Retinal pigment epithelial cell (primary cell): Measurements from ENCODE around the gene HLA-DQA2.

Source experiments
- DNase-seq: peaks from one replicate; pipeline ENCODE4 v3.0.0-alpha.2; 2010; ENCODE audit warnings: low read depth
- H3K4me3 ChIP-seq: 2 replicates; pipeline ENCODE4 v1.5.1; 2011; ENCODE audit warnings: mild to moderate bottlenecking, low read length, control low read depth, moderate library complexity
- TF ChIP-seq, protein P1 (sequence below): conservative IDR thresholded peaks from 2 replicates; pipeline ENCODE4 v1.5.1; 2011; ENCODE audit warnings: low read depth, low read length, control low read depth, inconsistent platforms

The HLA-DQA2 gene

DNA sequence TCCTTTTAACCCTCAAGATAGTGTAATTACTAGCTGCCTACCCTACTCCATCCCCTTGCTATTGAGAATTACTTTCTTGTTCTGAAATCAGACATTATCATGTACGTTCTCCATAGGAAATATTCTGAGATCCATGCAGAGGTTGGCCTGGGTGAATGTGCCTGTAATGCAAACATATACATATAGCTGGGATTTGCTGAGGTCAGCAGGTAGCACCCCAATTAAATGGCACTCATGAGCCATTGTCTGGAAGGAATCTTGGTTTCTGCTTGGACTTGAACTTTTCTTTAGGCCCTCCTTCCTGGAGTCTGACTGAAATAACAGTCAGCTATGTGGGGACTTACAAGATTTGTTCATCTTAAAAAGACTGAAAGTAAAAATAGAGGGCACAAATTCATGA, 18.5 kb downstream of the HLA-DQA2 start:
- TF ChIP-seq, protein P1, sequence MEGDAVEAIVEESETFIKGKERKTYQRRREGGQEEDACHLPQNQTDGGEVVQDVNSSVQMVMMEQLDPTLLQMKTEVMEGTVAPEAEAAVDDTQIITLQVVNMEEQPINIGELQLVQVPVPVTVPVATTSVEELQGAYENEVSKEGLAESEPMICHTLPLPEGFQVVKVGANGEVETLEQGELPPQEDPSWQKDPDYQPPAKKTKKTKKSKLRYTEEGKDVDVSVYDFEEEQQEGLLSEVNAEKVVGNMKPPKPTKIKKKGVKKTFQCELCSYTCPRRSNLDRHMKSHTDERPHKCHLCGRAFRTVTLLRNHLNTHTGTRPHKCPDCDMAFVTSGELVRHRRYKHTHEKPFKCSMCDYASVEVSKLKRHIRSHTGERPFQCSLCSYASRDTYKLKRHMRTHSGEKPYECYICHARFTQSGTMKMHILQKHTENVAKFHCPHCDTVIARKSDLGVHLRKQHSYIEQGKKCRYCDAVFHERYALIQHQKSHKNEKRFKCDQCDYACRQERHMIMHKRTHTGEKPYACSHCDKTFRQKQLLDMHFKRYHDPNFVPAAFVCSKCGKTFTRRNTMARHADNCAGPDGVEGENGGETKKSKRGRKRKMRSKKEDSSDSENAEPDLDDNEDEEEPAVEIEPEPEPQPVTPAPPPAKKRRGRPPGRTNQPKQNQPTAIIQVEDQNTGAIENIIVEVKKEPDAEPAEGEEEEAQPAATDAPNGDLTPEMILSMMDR, result no peak
- no peak overlapping the region for H3K4me3 ChIP-seq
- no peak for DNase-seq

GRCh38 chr6:32761072-32761471, 19.9 kb downstream of the HLA-DQA2 start:
- TF ChIP-seq, protein P1, result no peak
- H3K4me3 ChIP-seq, result no peak overlapping the region
- DNase-seq, result no peak

GRCh38 chr6:32761548-32761947, 20.4 kb downstream of the HLA-DQA2 start:
- DNase-seq, result no peak
- no peak overlapping the region for H3K4me3 ChIP-seq
- TF ChIP-seq, protein P1, result no peak

DNA sequence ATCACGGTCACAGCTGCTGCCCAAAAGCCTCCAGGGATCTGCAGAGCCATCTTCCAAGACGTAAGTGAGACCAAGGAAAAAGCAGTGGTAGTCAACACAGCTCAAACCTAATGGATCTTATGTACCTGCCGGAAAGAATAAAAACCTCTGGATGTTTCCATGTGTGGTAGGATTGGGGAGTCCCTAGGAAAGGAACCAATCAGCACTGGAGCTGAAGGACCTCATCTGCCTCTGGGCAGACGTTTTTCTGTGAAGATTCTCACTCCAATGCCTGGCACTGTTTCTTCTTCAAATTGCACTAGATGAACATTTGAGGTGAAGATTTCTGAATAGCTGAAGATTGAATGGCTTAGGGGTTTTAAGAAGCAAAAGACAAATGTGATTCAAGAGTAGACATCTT, 22.2 kb downstream of the HLA-DQA2 start, which contains the start of gene HLA-DQB2:
TSS of gene HLA-DQB2 (minus strand) at position 112 of the 400 bp plus-strand sequence. CDS start at position 50, 62 bp downstream.
- DNase-seq, result no peak
- TF ChIP-seq, protein P1, result no peak
- no peak within 1 kb of the TSS for H3K4me3 ChIP-seq

DNA sequence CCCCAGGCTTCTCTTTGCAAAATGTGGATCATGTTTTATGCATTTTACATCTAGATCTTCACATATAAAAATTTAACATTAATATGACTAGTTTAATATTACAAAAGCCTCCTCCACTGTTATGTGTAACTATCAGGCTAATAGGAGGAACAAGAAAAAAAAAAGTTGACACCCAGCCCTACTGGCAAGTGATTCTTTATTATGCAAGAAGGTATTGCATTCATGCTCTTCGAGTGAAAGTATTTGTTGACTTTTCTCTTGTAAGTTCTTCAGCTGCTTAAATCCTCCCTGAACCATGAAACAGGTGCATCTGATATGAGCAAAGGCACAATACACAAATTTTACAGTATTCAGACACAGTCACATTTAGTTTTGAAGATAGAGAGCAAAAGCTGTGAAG, 22.9 kb downstream of the HLA-DQA2 start:
- no peak for DNase-seq
- H3K4me3 ChIP-seq, result no peak overlapping the region
- TF ChIP-seq, protein P1, result no peak

DNA sequence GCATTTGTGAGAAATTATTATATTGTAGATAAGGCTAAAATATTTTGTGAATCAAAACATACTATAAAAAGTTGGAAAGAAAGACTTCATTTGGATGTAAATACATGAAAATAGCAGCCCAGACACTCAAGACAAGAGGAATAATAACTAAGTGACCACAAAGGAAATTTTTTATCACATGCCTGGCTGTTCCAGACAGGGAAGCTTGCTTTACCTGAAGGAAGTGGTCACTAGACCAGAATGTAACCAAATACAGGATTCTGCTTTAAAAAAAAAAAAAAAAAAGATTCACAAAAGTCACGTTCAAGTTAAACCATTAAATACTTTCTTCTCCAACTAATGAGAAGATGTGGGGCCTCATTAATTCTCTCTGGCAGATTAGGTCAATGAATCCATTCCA, 31.5 kb downstream of the HLA-DQA2 start:
- DNase-seq, result no peak
- TF ChIP-seq, protein P1, result no peak
- H3K4me3 ChIP-seq, result no peak overlapping the region

DNA sequence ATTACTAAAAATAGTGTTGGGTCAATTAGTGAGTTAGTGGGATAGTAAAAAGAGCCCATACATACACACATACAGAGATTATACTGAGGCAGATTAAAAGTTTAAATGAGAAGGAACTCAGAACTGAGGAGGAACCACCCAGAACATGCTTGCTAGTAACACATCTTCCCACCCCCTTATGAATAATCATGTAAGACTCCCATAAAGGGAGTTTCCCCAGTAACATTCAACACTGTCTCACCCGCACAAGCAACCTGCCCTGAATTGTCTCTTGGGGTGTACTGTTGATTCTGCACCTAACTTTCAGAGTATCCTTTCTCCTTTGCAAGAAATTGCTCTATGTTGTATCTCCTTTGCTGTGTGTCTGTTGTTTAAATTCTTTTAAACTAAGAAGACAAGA, 33.2 kb downstream of the HLA-DQA2 start:
- DNase-seq, result no peak
- H3K4me3 ChIP-seq, result no peak overlapping the region
- TF ChIP-seq, protein P1, result no peak
